ENCODE results near the gene VNN1.

DNA sequence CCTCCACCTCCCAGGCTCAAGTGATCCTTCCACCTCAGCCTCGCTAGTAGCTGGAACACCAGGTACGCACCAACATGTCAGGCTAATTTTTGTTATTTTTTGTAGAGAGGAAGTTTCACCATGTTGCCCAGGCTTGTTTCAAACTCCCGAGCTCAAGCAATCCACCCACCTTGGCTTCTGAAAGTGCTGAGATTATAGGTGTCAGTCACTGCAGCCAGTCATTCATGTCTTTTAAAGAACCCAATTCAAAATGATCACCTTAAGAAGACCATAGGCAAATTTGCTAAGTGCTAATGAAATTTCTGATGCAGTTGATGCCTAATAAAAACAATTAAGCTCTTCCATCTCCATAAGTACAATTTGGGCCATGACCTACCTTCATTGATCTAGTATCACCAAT, 46.4 kb upstream of the VNN1 start:
- TF ChIP-seq, protein P1, sequence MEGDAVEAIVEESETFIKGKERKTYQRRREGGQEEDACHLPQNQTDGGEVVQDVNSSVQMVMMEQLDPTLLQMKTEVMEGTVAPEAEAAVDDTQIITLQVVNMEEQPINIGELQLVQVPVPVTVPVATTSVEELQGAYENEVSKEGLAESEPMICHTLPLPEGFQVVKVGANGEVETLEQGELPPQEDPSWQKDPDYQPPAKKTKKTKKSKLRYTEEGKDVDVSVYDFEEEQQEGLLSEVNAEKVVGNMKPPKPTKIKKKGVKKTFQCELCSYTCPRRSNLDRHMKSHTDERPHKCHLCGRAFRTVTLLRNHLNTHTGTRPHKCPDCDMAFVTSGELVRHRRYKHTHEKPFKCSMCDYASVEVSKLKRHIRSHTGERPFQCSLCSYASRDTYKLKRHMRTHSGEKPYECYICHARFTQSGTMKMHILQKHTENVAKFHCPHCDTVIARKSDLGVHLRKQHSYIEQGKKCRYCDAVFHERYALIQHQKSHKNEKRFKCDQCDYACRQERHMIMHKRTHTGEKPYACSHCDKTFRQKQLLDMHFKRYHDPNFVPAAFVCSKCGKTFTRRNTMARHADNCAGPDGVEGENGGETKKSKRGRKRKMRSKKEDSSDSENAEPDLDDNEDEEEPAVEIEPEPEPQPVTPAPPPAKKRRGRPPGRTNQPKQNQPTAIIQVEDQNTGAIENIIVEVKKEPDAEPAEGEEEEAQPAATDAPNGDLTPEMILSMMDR (IDR thresholded peaks at IDR 0.05) = no peak
- TF ChIP-seq EP300 (IDR thresholded peaks at IDR 0.05) = no peak
- no peak for TF ChIP-seq POLR2A (IDR thresholded peaks at IDR 0.05)
